Trophoblast cell (in vitro differentiated cells and primary cell): ENCODE measurements around the gene PTPRM.

Experiments
- DNase-seq, 2 donors: peaks; one replicate each; pipeline ENCODE4 v3.0.0-alpha.2; 2016
- H2AFZ ChIP-seq: 2 replicates; pipeline ENCODE4 v1.6.1; 2013; ENCODE audit warnings: low read length, moderate library complexity, mild to moderate bottlenecking; ENCODE audit not compliant: insufficient read depth, poor library complexity
- H2AK5ac ChIP-seq: 2 replicates; pipeline ENCODE4 v1.6.1; 2013; ENCODE audit warnings: mild to moderate bottlenecking, low read length
- H2BK120ac ChIP-seq: 2 replicates; pipeline ENCODE4 v1.6.1; 2013; ENCODE audit warnings: low read length, mild to moderate bottlenecking, moderate library complexity; ENCODE audit not compliant: insufficient read depth, poor library complexity
- H2BK12ac ChIP-seq: 2 replicates; pipeline ENCODE4 v1.6.1; 2013; ENCODE audit warnings: mild to moderate bottlenecking, low read length, moderate library complexity
- H2BK5ac ChIP-seq: 2 replicates; pipeline ENCODE4 v1.6.1; 2013; ENCODE audit warnings: low read length, low read depth, moderate library complexity, mild to moderate bottlenecking; ENCODE audit not compliant: poor library complexity
- H3K14ac ChIP-seq: 2 replicates; pipeline ENCODE4 v1.6.1; 2013; ENCODE audit warnings: mild to moderate bottlenecking, low read length
- H3K18ac ChIP-seq: 2 replicates; pipeline ENCODE4 v1.6.1; 2013; ENCODE audit warnings: mild to moderate bottlenecking, low read length
- H3K23ac ChIP-seq: 2 replicates; pipeline ENCODE4 v1.6.1; 2013; ENCODE audit warnings: low read length
- H3K27ac ChIP-seq: 2 replicates; pipeline ENCODE4 v1.5.1; 2013; ENCODE audit warnings: low read depth, mild to moderate bottlenecking, inconsistent platforms, low read length, moderate library complexity
- H3K27me3 ChIP-seq: 2 replicates; pipeline ENCODE4 v1.6.1; 2013; ENCODE audit warnings: inconsistent platforms, mild to moderate bottlenecking, low read length, moderate library complexity; ENCODE audit not compliant: insufficient read depth
- H3K36me3 ChIP-seq, 2 experiments: 1 replicate in 1 of 2; 2 replicates in 1 of 2; pipeline ENCODE4 v1.6.1; 2013; ENCODE audit warnings: low read length in 2 of 2, mild to moderate bottlenecking in 2 of 2, moderate library complexity in 1 of 2; ENCODE audit not compliant: insufficient read depth in 2 of 2, control insufficient read depth in 1 of 2
- H3K4ac ChIP-seq: 2 replicates; pipeline ENCODE4 v1.6.1; 2013; ENCODE audit warnings: low read depth, mild to moderate bottlenecking, low read length, moderate library complexity
- H3K4me1 ChIP-seq, 2 experiments: 1 replicate in 1 of 2; 2 replicates in 1 of 2; pipeline ENCODE4 v1.6.1; 2013; ENCODE audit warnings: low read length in 2 of 2, mild to moderate bottlenecking in 2 of 2, moderate library complexity in 1 of 2; ENCODE audit not compliant: insufficient read depth in 2 of 2, control insufficient read depth in 1 of 2
- H3K4me2 ChIP-seq: 2 replicates; pipeline ENCODE4 v1.6.1; 2013; ENCODE audit warnings: inconsistent platforms, mild to moderate bottlenecking, low read length, moderate library complexity
- H3K4me3 ChIP-seq: 2 replicates; pipeline ENCODE4 v1.5.1; 2013; ENCODE audit warnings: mild to moderate bottlenecking, low read depth, low read length, inconsistent platforms
- H3K79me1 ChIP-seq: one replicate; pipeline ENCODE4 v1.6.1; 2013; ENCODE audit warnings: low read length
- H3K79me2 ChIP-seq: 2 replicates; pipeline ENCODE4 v1.6.1; 2013; ENCODE audit warnings: low read length, mild to moderate bottlenecking; ENCODE audit not compliant: control insufficient read depth, insufficient read depth, poor library complexity
- H3K9ac ChIP-seq: 2 replicates; pipeline ENCODE4 v1.6.1; 2013; ENCODE audit warnings: mild to moderate bottlenecking, low read length
- H3K9me3 ChIP-seq: 2 replicates; pipeline ENCODE4 v1.6.1; 2013; ENCODE audit warnings: low read depth, mild to moderate bottlenecking, control low read depth, inconsistent platforms, low read length; ENCODE audit not compliant: insufficient read depth
- H4K12ac ChIP-seq: 2 replicates; pipeline ENCODE4 v1.6.1; 2013; ENCODE audit warnings: low read depth, mild to moderate bottlenecking, low read length, moderate library complexity
- H4K8ac ChIP-seq: 2 replicates; pipeline ENCODE4 v1.6.1; 2013; ENCODE audit warnings: low read depth, mild to moderate bottlenecking, low read length, moderate library complexity
- H4K91ac ChIP-seq: one replicate; pipeline ENCODE4 v1.6.1; 2013; ENCODE audit warnings: low read depth, mild to moderate bottlenecking, low read length, moderate library complexity
- WGBS: extraction: QIAGEN DNeasy Blood & Tissue Kit; methylation state at CpG from one replicate; pipeline ENCODE4 v1.1.7; 2013; ENCODE audit warnings: missing lambda C conversion rate; ENCODE audit not compliant: insufficient read length, insufficient coverage; ENCODE audit errors: extremely low coverage; 5-methylcytosine and 5-hydroxymethylcytosine counted together

PTPRM gene

DNA sequence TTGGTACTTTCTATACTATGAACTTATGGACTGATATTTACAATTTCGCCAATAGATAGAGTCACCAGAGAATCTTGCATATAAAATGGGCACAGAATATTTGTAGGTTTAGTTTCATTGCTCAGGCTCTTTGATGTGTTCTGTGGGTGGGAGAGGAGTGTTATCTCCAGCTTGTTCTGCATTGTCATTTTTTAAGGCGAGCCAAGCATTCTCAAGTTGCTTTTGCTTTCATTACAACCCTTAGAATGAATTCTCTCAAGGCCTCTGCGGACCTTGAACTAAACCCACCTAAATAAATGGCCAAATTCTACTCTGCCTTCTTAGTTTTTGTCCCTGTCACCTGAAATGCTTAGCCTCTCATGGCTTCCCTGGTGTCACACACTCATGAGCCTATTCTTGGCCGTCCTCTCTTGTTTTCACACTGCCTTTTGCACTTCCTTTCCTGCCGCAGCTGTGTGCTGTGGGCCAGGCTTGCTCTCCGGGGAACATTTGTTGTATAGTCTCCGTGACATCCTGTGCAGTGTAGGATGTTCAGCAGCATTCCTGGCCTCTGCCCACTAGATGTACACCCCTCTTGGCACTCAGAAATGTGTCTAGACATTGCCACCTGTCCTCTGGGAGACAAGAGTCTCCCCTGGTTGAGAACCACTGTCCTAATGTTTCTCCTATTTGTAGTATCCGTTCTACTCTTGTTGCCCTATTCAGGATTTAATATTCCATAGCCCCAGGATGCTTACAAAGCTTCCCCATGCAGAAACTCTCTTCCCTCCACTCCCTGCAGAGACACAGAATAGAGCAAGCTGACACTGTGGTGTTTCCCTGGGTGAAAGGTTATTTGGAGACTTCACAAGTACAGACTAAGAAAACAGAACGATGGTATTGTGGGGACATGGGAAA is 255.6 kb downstream of the PTPRM start:
- Histone ChIP-seq H2BK120ac (no peak overlapping the region), H3K14ac (no peak overlapping the region), H3K9ac (no peak overlapping the region), H3K27me3 (no peaks in the 10 kb centered on the region), H4K91ac (no peak overlapping the region), H4K8ac (no peak overlapping the region), H3K4ac (no peak overlapping the region), H3K79me1 (no peaks in the 10 kb centered on the region), H2BK5ac (no peak overlapping the region), H3K27ac (no peak overlapping the region), H3K4me3 (no peak overlapping the region), H3K18ac (no peak overlapping the region), H3K79me2 (no peaks in the 10 kb centered on the region), H3K4me1 (peaks cover 0 to 5% of the 10 kb centered on the region in 2 experiments), H2AFZ (no peak overlapping the region), H3K36me3 (peaks cover 0 to 2% of the 10 kb centered on the region in 2 experiments), H4K12ac (no peak overlapping the region), H2BK12ac (no peak overlapping the region), H3K9me3 (peaks cover 2% of the 10 kb centered on the region), H2AK5ac (no peak overlapping the region), H3K4me2 (no peak overlapping the region), H3K23ac (no peak overlapping the region)
- no CpG with 5 or more reads among the region's 9 CpGs for WGBS
- DNase-seq = no peak

DNA sequence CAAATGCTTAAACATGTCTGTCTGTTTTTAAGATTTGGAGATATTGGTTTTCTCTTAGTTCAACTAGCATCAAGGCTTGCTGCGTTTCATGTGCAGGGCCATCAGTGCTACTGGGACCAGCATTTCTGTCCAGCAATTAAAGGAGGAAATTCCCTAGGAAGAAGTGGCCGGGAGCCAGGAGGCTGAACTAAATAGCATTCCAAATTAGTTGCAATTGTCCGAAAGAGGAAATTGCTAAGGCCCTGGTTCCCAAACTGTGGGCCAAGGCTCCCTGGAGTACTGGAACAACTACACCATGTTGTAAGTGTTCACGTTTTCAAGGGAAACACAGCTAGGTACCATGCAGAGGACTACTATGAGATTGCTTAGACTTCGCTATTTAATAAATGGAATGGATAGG is 257.9 kb downstream of the PTPRM start:
- H3K18ac ChIP-seq = no peak overlapping the region
- H2AK5ac ChIP-seq = no peak overlapping the region
- H3K79me1 ChIP-seq = no peaks in the 10 kb centered on the region
- no peak for DNase-seq
- H2AFZ ChIP-seq = no peak overlapping the region
- H3K9me3 ChIP-seq = no peaks in the 10 kb centered on the region
- no peak overlapping the region for H2BK5ac ChIP-seq
- no peak overlapping the region for H4K8ac ChIP-seq
- no peak overlapping the region for H3K27ac ChIP-seq
- WGBS = no CpG with 5 or more reads among the region's 5 CpGs
- H3K36me3 ChIP-seq = peaks cover 0 to 2% of the 10 kb centered on the region in 2 experiments
- H3K9ac ChIP-seq = no peak overlapping the region
- no peak overlapping the region for H3K4ac ChIP-seq
- H4K91ac ChIP-seq = no peak overlapping the region
- H3K14ac ChIP-seq = no peak overlapping the region
- H3K79me2 ChIP-seq = no peaks in the 10 kb centered on the region
- no peak overlapping the region for H3K23ac ChIP-seq
- H3K4me3 ChIP-seq = no peak overlapping the region
- H4K12ac ChIP-seq = no peak overlapping the region
- no peak overlapping the region for H3K4me2 ChIP-seq
- H2BK120ac ChIP-seq = no peak overlapping the region
- peaks cover 2 to 5% of the 10 kb centered on the region in 2 experiments for H3K4me1 ChIP-seq
- H3K27me3 ChIP-seq = no peaks in the 10 kb centered on the region
- H2BK12ac ChIP-seq = no peak overlapping the region

DNA sequence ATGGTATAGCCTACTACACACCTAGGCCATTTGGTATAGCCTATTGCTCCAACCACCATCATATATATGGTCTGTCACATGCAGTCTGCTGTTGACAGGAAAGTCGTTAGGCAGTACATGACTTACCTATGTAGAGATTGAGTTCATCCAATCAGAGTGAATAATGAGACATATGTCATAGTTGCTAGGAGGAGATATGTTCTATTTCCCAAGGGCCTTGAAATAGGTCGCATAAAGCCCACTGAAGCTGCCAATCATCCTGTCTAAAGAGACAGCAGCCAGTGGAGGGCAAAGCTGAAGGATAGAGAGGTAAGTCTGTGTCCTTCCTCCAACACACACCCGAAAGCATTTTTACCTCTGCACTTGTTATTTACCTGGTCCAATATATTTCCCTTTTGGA is 263.4 kb downstream of the PTPRM start:
- H3K27ac ChIP-seq = no peak overlapping the region
- no peak overlapping the region for H3K4me2 ChIP-seq
- H3K14ac ChIP-seq = no peak overlapping the region
- H4K12ac ChIP-seq = no peak overlapping the region
- no peak overlapping the region for H3K18ac ChIP-seq
- no peaks in the 10 kb centered on the region for H3K9me3 ChIP-seq
- no peak overlapping the region for H4K8ac ChIP-seq
- DNase-seq = peak in 1 of 2 donors; percentile 36
- H3K23ac ChIP-seq = no peak overlapping the region
- no peak overlapping the region for H2BK120ac ChIP-seq
- H2BK5ac ChIP-seq = no peak overlapping the region
- no CpG with 5 or more reads among the region's 3 CpGs for WGBS
- no peaks in the 10 kb centered on the region for H3K27me3 ChIP-seq
- H3K79me1 ChIP-seq = no peaks in the 10 kb centered on the region
- H3K79me2 ChIP-seq = no peaks in the 10 kb centered on the region
- no peak overlapping the region for H3K4me3 ChIP-seq
- H3K9ac ChIP-seq = no peak overlapping the region
- H3K4me1 ChIP-seq = peaks cover 0 to 2% of the 10 kb centered on the region in 2 experiments
- no peak overlapping the region for H4K91ac ChIP-seq
- no peaks in the 10 kb centered on the region for H3K36me3 ChIP-seq
- no peak overlapping the region for H2AFZ ChIP-seq
- H3K4ac ChIP-seq = no peak overlapping the region
- no peak overlapping the region for H2BK12ac ChIP-seq
- no peak overlapping the region for H2AK5ac ChIP-seq

DNA sequence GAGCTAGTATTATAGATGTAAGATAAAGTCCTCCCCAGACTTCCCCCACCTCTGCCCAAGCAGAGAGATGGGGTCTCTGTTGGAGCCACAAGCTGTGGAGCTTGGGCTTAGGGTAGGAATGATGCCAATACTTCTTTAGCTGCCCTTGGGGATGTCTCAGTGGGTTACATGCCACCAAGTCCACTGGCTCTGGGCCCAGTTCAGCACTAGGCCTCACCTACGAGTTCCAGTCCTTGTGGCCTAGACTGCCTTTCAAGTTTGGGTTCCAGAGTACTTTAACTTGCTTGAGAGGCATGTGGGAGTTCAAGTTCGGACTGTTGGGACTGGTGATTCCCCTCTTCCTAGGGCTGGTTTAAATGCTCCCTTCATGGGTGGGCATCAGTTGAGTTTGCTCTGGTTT is 272.4 kb downstream of the PTPRM start:
- H3K18ac ChIP-seq = peak overlapping the region; percentile 52
- H3K4ac ChIP-seq = peak overlapping the region; percentile 51
- H3K4me1 ChIP-seq = peaks cover 0 to 3% of the 10 kb centered on the region in 2 experiments
- no peak overlapping the region for H2AK5ac ChIP-seq
- no peak overlapping the region for H2AFZ ChIP-seq
- H3K9me3 ChIP-seq = peaks cover 2% of the 10 kb centered on the region
- no peak overlapping the region for H3K9ac ChIP-seq
- no peak overlapping the region for H2BK120ac ChIP-seq
- H4K91ac ChIP-seq = no peak overlapping the region
- H3K27ac ChIP-seq = no peak overlapping the region
- H3K23ac ChIP-seq = no peak overlapping the region
- no peak overlapping the region for H3K14ac ChIP-seq
- no CpG with 5 or more reads among the region's 2 CpGs for WGBS
- peak overlapping the region; percentile 43 for H4K12ac ChIP-seq
- no peak for DNase-seq
- peaks cover 0 to 2% of the 10 kb centered on the region in 2 experiments for H3K36me3 ChIP-seq
- H3K79me1 ChIP-seq = no peaks in the 10 kb centered on the region
- H3K27me3 ChIP-seq = no peaks in the 10 kb centered on the region
- no peak overlapping the region for H3K4me2 ChIP-seq
- no peak overlapping the region for H2BK12ac ChIP-seq
- H3K79me2 ChIP-seq = peaks cover 3% of the 10 kb centered on the region
- H2BK5ac ChIP-seq = no peak overlapping the region
- no peak overlapping the region for H3K4me3 ChIP-seq
- H4K8ac ChIP-seq = peak overlapping the region; percentile 20
